Activated naive CD8-positive, alpha-beta T cell treated with anti-CD3 and anti-CD28 coated beads, Interleukin-2, amount 50 U/mL, for 16 hours (primary cell): ENCODE results near the gene AKAP8.
"Not testable (repeated sequence)": the region's sequence is repeated elsewhere in the genome, so short reads cannot be mapped to it uniquely, and the experiment has no call there.

Experiments
- DNase-seq: peaks from one replicate; pipeline ENCODE4 v3.0.0-alpha.2; 2020; ENCODE audit warnings: low read depth, low spot score

AKAP8 gene

DNA sequence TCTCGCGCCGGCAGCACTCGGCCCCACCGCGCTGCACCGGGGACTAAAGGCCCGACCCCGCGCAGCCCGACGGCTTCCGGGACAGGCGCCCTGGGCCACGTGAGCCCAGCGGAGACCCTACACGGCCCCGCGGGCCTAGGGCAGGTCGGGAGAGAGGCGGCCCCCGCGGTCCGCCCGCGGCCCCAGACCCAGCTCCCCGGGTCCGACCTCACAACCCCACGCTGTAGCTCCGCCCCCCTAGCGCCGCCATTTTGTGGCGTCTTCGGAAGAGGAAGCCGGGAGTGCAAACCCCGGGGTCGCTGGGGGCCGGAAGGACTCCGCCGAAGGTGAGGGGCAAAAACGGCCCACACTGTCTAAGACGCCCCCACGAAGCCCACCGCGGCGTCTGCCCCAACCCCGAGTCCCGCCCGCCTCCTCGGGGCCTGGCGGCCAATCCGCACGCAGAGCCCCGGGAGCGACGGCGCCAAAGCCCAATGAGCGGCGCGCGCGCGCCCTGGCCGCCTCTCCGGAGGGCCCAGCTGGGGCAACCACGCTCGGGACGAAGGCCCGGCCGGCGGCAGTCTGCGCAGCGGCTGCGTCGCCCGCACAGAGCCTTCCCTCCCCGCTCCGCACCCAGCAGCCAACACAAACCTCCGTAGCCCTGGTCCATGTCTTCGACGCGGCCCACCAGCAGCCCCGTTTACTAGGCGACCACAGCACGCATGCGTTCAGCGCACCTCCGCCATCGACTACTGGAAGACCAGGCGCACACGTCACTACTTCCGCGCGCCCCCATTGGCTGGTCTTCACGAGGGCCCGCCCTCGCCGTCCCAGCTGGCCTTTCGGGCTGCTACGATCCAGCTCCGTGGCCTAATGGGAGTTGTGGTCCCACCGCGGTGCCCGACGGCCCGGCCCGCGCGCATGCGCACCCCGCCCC, at the start of gene AKAP8:
Gene AKAP8 (minus strand): TSS at position 705 of the 916 bp plus-strand sequence. CDS start 56 bp downstream, at position 649.
- peak; percentile 93 for DNase-seq

DNA sequence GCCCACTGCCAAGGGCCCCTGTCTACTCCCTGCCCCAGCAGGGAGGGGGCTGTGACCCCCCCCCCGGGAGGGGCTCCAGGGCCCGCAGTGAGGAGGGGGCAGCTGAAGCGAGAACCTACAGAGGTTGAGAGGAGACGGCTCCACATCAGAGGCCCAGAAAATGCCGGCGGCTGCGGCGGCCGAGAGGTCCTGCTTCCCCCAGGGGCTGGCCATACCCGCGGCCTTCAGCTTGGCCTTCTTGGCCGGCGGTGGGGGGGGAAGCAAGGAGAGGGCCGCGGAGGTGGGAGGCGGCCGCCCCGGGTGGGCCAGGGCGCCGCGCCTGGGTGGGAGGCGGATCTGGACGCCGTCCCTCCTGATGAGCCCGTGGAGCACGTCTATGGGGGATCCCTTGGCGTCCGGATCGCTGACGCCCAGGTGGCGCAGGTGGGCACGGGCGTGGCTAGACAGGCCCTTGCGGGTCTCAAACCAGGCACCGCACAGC, 48.4 kb upstream of the AKAP8 start:
- DNase-seq = no peak

DNA sequence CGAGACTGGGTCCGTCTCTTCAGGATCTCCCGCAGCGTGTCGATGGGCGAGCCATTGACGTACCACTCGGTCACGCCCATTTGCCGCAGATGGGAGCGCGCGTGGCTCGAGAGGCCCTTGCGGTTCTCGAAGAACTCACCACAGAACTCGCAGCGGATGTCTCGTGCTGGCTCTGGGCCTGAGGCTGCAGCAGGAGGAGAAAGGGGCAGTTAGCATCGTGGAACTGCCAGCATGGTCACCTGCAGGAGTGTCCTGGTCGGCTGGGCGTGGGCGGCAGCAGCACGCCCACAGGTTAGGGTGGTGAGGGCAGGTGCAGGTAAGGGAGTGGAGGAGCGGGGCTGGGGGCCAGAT, 47.7 kb upstream of the AKAP8 start:
- no peak for DNase-seq

DNA sequence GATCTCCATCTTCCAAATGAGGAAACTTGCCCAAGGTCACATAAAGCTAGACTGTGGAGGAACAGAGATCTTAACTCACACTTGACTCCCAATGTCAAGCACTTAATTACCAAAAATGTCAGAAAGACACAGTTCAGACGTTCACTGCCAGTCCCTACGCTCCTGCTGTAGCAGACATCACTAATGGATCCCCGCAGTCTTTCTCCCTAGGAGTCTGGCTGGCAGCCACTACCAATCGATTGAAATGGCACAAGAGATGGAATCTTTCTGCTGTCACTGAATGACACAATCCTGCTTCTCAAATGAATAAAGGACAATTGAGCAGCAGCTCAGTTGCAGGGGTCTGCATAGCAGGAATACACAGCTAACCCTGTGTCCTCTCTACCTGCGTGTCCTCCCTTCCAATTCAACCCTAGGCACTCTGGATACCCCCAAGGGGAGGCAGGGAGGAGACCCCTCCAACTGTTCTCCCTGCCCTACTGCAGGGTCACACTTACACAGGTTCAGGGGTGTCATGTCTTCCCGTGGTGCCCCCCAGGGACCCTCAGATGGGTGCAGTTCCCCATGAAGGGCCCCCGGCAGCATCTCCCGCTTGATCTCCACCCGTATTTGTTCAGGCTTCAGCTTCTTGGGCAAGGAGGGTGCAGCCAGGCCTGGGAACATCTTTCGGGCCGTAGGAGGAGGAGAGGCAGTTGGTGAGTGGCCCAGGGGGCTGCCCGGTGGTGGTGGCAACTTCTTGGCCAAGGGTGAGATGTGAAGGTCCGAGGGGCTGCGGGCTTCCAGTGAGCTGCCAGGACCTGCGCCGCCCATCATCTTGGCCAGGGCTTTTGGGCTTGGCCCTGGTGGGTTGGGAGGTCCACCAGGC, 47.1 kb upstream of the AKAP8 start:
- DNase-seq = no peak

DNA sequence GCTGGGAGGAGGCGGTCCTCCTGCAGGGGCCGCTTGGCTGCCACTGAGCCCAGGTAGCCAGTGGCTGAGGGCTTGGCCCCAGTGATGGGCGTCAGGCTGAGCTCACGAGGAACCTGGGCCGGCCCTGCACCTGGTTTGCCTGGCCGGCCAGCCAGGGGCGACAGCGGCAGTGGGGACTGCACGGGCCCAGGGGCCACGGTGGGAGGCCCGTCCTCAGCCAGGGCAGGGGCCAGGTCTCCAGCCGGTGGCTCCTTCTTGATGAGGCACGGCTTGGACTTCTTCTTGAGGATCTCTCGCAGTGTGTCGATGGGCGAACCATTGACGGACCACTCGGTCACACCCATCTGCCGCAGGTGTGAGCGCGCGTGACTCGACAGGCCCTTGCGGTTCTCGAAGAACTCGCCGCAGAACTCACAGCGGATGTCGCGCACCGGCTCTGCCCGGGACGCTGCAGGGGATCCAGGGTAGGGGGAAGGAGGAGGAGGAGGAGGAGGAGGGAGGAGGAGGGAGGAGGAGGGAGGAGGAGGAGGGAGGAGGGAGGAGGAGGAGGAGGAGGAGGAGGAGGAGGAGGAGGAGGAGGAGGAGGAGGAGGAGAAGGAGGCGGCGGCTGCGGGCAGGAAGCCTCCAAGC, 45.8 kb upstream of the AKAP8 start:
- DNase-seq = no peak

DNA sequence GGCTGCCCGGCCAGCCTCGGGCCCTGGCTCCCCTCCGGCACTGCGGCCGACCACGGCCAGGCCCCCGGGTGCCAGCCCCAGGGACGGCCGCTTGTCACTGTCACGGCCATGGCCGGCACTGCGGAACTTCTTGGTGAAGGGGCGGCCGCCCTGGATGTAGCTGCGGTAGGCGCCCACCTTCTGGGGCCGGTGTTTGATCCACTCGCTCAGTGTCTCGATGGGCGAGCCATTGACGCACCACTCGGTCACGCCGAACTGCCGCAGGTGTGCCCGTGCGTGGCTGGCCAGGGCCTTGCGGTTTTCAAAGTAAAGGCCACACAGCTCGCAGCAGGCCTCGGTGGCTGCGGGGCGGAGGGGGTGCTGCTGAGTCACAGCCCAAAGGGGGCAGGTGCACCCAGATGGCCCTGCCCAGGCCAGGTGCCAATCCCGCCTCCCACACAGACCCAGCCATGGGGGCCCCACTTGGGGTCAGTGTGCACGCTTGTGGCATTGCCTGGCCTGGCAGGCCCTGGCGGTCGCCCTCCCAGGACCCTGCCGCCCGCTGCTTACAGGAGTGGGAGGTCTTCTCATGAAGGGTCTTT, 45.2 kb upstream of the AKAP8 start:
- DNase-seq = no peak

DNA sequence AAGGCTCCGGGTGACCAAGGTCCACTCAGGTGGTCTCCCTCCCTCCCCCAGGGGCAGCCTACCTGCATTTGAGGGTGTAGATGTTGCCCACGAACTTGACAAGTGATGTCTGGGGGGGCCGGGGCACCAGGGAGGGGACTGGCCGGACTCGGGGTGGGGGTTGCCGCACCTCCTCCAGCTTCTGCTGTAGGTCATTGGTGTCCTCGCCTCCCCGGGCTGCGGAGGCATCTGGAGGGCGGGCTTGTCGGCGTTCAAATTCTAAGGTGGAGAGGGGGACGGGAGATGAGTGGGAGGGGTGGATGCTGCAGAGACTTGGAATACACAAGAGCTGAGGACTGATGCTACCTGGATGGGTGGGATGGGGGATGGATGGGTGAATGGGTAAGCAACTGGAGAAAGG, 44.5 kb upstream of the AKAP8 start:
- DNase-seq = no peak

DNA sequence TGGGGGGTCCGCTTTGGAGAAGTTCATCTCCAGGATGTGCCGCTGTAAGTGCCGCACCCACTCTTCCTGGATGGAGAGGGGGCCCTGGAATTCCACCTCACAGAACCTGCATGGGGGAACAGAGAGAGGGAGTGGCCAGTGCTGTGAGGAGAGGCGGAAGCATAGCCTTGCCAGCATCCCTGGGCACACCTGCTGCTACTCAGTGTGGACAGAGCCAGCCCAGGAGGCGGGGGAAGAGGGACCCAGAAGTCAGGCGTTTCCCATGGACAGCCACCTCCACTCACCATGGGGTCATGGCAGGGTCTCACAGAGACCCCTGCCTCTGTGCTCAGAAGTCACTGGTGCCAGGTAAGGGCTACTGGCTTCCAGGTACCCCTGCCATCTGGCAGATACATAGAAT, 43.5 kb upstream of the AKAP8 start:
- DNase-seq = no peak

DNA sequence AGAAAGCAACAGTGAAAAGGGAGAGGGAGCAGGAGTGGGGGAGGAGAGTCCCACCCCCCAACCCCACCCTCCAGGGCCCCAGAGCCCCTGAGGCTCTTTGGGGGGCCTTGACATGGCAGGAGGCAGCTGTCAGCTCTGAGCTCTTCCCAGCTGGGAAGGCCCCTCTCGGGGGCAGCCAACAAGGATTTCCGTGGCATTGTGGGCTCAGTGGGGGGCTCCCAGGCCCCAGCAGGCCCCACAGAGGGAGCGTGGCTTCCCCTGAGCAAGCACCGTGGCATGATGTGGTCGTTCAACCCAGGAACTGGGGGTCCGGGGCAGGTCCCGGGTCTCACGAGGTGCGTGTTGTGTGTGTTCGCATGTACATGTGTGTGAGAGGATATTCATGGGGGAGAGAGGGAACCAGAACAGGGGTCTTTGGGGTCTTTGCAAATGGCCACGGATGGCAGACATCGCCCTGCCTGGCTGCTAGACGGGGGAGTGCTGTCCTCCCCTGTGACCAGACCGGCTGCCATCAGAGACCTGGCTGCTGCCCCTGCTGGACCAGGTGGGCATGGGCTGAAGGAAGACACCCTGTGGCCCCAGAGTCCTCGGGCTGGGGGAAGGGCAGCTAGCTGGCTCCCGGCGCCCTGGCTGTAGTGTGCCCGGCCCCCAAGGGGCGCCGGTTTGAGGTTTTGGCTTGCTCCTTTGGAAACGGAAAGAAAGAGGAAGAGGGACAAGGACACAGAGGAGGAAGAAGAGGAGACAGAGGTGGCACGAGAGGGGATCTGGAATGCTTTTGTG, 42.9 kb upstream of the AKAP8 start:
- no peak for DNase-seq

DNA sequence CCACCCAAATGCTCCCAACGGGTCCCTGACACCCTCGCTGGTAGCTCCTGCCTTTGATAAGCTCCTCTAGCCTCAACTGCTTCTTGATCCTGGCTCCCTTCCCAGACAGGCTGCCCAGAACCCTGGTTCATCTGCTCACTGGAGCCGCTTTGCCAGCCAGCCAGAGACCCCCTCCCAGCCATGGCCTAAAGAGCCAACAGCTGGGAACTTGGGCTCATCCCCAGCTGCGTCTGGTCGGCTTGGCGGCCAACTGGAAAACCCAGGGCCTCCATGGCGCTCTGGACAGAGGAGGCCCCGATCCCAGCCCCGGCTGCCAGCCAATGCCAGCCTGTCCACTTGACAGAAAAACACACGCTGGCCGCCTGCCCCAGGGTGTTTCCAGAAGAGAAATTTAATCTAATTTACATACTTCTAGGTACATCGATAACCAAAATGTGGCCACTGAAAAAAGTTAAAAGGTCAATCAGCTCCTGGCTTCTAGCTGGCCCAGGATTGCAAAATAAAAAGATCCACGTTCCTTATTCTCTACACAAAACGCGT, 42.2 kb upstream of the AKAP8 start:
- DNase-seq = no peak

DNA sequence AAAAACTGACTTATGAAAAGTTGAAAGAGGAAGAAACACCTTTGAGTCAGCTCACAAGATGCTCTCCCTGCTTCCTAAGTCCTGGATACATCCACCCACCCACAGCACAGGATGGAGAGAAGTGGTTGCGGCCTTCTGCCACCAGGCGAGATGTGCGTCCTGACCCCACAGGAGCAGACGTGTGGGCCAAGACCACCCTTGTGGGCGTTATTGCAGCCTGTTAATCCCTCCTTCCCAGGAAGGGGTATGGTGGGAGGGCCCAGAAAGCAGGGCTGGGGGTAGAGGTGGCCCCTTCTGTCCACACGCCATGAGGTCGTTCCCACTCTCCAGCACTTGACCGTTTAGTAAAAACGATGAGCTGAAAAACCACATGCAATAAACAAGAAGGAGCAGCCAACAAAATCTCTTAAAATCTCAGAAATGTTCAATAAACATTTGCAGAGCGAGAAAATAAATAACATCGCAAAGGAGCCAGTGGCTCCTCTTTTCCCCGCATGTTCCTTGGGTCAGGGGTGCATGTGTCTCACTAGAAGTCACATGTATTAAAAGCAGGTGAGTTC, 41.6 kb upstream of the AKAP8 start:
- no peak for DNase-seq

DNA sequence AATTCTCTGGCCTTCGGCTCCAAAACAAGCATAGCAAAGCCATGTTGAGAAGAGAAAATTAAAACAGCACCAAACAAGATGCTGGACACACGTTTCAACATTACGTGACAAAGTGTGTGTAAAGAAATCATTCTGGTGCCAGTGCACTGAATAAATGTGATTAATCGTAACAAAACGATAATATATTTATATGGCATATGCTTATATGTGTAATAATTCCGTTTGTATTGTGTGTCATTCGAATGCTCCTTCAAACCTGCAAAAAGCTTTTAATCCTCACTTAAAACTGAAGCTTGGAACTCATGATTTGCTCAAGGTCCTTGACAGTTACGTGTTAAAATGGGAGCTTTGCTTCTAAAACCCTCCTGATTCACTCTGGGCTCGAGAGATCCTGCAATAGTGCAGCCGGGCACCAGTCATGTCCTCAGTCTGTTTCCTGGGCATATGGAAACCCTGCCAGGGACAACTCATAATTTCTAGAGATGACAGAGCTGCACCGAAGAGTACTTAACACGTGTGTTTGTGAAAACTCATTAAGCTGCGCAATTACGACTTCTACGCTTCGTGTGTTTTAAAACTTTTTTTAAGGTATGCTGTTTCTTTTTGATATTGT, 39.9 kb upstream of the AKAP8 start:
- no peak for DNase-seq

DNA sequence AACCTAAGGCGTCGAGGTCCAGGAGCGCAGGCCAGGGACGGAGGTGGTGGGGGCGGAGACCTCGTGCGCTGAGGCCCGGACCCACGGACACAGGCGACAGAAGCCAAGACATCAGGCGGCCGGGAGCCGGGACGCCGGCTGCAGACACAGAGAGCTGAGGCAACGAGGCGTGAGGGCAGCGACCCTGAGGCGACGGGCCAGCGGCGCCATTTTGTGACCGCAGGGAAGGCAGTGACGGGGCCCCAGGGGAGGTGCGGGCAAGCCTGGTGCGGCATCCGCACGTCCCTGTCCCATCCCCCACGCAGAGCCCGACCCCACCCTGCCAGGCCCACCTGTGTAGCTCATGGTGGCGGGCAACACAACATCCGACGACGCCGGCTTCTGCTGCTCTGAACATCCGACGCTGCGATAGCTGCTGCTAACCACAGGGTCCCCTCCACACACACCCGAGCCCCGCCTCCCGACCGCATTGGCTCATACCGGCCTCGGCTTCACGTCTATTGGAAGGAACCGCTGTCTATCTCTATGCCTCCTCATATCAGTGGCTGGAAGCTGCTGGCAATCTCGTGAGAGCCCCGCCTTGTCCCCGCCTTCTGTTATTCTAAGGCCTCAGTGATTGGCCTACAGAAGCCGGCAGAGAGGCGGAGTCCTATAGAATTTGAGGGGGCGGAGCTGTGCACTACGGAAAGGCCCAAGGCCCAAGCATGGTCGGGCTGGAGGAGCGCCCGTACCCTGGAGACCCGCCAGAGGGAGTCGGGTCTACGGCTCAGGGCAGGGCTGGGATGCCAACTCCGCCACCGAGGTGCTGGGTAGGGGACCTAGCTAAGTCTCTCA, 39.2 kb upstream of the AKAP8 start, which contains the start of gene AKAP8L:
Gene AKAP8L (minus strand): TSS at position 410 of the 834 bp plus-strand sequence. CDS start 65 bp downstream, at position 345.
- peak; percentile 97 for DNase-seq

DNA sequence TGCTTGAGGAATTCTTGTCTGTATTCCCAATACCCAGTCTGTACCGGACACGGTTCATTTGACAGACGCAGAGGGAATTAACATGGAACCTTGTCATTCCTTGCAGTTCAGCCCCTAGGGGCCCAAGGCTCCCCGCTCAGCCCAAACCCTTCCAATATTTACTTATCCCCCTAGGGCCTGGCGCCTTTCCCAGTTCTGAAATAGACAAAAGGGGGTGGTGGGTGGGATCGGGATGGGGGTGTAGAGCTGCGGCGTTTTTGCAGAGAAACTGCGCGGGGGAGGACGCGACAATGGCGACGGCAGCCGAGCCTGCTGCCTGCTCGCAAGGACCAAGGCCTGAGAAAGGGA, 38.6 kb upstream of the AKAP8 start:
- no peak for DNase-seq

DNA sequence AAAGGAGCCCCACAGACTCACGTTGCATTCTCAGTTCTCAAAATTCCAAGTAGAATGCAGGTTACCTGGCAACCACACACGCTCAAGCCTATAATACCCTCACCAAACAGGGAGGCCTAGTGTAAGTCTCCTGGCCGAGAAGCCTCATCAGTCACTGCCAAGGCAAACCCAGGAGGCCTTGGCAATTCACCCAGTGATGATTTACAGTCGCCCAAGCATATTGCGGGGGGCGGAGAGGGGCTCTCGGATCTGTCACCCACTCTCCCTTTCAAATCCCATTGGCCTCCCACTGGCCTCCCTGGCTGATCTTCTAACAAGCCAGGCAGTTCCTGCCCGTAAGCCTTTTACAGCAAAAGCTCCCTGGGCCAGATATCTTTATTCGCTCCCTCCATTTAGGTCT, 38.1 kb upstream of the AKAP8 start:
- DNase-seq = no peak

DNA sequence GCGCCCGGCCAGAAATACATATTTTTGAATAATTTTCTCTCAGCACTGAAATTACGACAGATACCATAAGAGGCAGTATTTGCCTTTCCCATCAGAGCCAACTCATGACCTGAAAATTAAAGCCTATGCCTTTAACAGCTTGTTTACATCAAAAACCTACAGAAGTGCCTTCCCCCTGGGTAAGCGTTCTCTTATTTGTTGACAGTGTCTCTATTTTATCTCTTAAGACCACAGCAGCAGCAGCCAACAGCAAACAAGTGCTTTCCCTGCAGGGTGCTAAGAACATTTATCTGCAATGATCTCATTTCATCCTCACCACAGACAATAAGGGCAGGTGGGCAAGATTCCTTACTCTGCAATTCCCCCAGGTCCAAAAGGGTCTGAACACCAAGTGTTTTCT, 33.2 kb upstream of the AKAP8 start:
- DNase-seq = no peak

DNA sequence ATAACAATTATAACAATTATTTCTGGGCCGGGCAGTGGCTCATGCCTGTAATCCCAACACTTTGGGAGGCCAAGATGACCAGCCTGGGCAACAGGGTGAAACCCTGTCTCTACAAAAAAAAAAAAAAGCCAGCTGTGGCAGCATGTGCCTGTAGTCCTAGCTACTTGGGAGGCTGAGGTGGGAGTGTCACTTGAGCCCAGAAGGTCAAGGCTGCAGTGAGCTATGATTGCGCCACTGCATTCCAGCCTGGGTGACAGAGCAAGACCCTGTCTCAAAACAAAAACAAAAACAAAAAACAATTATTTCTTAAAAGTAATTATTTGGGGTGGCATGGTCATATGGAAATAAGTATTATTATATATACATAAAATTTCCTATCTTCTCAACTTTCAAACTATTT, 31.8 kb upstream of the AKAP8 start:
- DNase-seq = not testable (repeated sequence)

DNA sequence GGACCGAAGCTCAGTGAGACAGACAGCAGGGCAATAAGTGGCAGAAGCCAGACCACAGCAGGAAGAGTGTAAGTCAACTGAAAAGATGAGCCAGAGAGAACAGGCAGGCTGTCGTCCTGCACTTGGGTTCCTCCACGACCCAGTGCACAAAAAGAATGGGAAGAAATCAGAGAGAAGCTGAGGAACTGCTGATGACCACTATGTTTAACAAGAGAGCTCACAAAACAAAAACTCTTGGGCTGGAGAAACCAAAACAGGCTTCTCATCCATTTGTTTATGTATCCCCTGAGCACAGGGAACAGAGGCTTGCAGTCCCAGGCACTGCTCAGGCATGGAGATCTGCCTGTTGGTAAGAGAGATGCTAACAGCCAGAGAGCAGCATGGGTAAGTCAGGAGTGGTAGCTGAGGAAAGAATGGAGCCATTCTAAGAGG, 25.2 kb upstream of the AKAP8 start:
- DNase-seq = no peak
